Astrocyte of the cerebellum (primary cell): ENCODE results near the gene RP2.

Source experiments
- DNase-seq: peaks from one replicate; pipeline ENCODE4 v3.0.0-alpha.2; 2011; ENCODE audit warnings: low read depth
- H3K4me3 ChIP-seq: 2 replicates; pipeline ENCODE4 v1.5.1; 2011; ENCODE audit warnings: mild to moderate bottlenecking, low read depth, low read length, moderate library complexity
- in situ Hi-C: cut with HindIII; loops from 2 replicates; pipeline ENCODE4 v1.10.0; 2017; ENCODE audit warnings: low sequenced_read_pairs
- TF ChIP-seq, protein P1 (sequence below): IDR thresholded peaks from 2 replicates; pipeline ENCODE4 v1.5.1; 2012; ENCODE audit warnings: low read length, low read depth, moderate library complexity, mild to moderate bottlenecking; ENCODE audit errors: missing control alignments

Gene RP2

DNA sequence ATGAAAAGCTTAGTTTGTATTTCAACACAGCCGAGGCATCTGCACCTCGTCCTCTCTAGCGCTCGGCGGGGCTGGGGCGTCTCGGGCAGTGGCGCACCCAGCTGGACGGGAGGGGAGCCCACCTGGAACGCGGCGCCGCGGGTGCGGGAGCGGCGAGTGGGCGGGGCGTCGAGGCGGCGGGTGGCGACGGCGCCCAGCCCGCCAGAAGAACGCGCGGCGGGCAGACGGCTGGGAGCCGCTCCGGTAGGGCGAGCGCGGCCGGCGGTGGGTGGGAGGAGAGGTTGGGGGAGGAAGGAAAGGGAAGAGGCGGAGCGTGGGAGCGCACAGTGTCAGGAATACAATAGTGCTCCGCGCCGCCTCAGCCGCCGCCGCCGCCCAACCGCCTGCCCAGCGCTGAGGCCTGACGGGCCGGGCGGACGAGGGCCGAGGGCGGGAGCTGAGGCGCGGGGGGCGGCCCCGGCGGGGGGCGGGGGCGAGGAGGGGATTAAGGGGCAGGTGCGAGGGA is 75.3 kb downstream of the RP2 start, which contains the start of gene JADE3:
TSS of gene JADE3 (plus strand) at position 324 of the 505 bp plus-strand sequence. CDS start 72,474 bp downstream, outside the sequence.
- peak; percentile 27 for DNase-seq
- in situ Hi-C loops, result no loop called here
- H3K4me3 ChIP-seq, result peak within 1 kb of the TSS; percentile 61
- TF ChIP-seq, protein P1, sequence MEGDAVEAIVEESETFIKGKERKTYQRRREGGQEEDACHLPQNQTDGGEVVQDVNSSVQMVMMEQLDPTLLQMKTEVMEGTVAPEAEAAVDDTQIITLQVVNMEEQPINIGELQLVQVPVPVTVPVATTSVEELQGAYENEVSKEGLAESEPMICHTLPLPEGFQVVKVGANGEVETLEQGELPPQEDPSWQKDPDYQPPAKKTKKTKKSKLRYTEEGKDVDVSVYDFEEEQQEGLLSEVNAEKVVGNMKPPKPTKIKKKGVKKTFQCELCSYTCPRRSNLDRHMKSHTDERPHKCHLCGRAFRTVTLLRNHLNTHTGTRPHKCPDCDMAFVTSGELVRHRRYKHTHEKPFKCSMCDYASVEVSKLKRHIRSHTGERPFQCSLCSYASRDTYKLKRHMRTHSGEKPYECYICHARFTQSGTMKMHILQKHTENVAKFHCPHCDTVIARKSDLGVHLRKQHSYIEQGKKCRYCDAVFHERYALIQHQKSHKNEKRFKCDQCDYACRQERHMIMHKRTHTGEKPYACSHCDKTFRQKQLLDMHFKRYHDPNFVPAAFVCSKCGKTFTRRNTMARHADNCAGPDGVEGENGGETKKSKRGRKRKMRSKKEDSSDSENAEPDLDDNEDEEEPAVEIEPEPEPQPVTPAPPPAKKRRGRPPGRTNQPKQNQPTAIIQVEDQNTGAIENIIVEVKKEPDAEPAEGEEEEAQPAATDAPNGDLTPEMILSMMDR, result no peak

DNA sequence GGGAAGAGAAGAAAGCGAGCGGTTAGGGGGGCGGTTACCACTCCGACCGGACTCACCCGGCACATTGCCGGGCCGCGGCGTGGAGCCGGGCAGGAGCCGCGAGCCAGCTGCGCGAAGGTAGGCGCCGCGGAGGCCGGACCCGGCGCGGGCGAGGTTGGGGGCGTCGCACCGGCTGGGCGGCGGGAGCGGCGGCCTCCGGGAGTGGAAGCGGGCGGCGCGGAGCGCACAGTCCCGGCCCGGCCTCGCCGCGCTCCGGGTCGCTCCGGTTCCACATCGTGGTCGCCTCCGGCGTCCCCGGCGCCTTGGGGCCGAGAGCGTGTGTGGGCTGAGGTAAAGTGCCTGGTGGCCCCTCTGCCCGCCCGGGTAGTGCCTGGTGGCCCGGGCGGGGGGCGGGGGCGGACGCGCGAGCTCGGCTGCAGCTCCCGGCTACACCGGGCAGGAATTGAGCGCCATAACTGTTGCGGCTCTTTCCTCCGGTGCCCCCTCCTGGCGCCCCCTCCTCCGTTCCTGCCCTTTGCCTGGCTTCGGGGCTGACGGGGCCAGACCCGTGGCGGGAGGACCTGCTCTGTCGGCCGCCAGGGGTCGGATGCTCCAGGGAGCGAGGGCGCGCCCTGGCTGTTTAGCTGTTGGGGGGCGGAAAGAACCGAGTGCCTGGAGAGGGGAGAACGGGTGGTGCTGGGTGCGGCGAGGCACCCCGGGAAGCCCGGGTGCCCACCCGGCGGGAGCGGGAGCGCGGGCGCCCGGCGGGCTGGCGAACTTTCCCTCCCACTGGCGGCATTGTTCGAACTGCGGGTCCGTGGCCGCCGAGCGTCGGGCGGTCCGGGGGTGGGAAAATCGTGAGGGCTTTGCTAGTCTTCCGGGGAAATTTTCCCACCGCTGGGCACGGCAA is 76.0 kb downstream of the RP2 start:
- DNase-seq, result no peak
- in situ Hi-C loops, result no loop called here
- TF ChIP-seq, protein P1, result peak; percentile 52
- peak overlapping the region; percentile 61 for H3K4me3 ChIP-seq

DNA sequence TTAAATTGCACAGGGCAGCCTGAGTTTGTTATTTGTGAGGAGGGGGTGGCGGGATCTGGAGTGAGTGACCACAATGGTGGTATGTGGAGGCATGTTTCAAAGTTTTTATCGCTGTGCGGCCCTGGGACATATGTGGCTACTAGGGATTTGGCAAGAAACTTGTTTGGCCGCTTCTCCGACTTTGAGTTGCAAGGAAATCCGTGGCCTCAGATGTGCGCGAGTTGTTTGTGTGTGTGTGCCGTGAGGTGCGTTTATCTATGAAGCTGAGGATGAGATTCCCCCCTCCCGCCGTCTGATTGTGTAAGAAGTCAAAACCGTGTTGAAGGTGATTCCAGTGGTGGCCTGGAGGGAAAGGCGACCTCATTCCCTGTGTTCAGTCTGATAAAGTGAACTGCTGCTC is 76.8 kb downstream of the RP2 start:
- DNase-seq, result no peak
- in situ Hi-C loops, result no loop called here
- H3K4me3 ChIP-seq, result peak overlapping the region; percentile 61
- TF ChIP-seq, protein P1, result no peak

DNA sequence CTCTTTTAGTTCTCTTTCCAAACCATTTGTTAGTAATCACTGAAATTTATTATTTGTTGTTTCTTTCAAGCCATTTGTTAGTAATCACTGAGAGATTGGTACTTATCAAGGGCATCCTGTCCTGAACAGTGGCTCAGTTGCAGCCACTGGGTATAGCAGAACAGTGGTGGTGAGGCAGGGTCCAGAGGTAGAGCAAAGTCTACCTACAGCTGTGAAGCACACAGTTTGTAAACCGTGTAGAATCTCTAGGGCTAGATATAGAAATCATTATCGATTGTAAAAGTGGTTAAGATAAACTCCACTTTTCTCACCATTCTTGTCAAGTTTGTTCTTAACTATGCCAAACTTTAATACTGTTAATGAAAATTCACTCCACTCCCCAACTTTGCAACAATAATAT is 79.4 kb downstream of the RP2 start:
- no peak overlapping the region for H3K4me3 ChIP-seq
- TF ChIP-seq, protein P1, result no peak
- in situ Hi-C loops, result no loop called here
- DNase-seq, result no peak

DNA sequence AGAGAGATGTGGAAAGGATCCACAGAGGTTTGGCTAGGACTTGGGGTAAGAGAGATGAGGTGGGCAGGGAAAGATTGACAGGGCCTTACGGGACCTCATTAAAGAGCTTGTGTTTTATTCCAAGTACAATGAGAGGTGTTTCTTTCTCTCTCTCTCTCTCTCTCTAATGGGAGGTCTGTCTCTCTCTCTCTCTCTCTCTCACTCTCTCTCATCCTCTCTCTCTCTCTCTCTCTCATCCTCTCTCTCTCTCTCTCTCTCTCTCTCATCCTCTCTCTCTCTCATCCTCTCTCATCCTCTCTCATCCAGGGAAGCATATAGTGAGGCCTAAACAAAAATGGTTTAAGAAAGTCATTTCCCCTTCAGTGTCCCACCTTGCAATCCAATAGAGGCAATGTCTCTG is 80.8 kb downstream of the RP2 start:
- TF ChIP-seq, protein P1, result no peak
- in situ Hi-C loops, result no loop called here
- no peak overlapping the region for H3K4me3 ChIP-seq
- no peak for DNase-seq

DNA sequence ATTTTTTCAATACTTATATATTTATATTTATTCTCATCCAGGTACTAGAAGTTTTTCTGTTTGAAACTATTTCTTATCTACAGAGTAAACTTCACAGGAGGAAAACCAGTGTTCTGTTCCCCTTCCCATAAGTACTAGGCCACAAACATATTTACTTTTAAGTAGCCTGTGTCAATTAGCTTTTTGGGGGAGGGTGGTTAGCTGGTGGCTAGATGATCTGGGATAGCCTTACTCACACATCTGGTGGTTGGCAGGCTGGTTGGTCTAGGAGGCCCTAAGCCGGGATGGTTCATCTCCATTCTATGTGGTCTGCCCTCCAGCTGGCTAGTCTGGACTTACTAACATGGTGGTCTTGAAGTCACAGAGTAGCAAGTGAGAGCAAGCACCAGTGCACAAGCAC is 81.6 kb downstream of the RP2 start:
- TF ChIP-seq, protein P1, result no peak
- in situ Hi-C loops, result no loop called here
- DNase-seq, result no peak
- H3K4me3 ChIP-seq, result no peak overlapping the region
